GM23338 (cell line): ENCODE results near the gene ACOX2. TPM values are rescaled to one million over a fixed set of nuclear protein-coding genes. Genes with fewer than 3 reads are reported as not detected.
A peak's percentile ranks its signal among the peaks of the same experiment; 100 is the strongest.

Experiments
- ATAC-seq: fragments of 200-7000 bp; cut with Tn5 transposase; 3 replicates; pipeline ENCODE4 v1.9.1; 2020
- DNase-seq: peaks from one replicate; pipeline ENCODE4 v3.0.0-alpha.2; 2015; ENCODE audit warnings: low spot score
- H2AFZ ChIP-seq: fragments of 200-600 bp; sonication (generic); 2 replicates; pipeline ENCODE4 v1.8.0; 2016; ENCODE audit warnings: antibody characterized with exemption, mild to moderate bottlenecking, moderate library complexity
- H3F3A ChIP-seq: fragments of 200-600 bp; sonication (generic); replicated peaks from 2 replicates; pipeline ENCODE4 v1.8.0; 2017; ENCODE audit warnings: antibody characterized with exemption, mixed run types, low read depth
- H3K27ac ChIP-seq: fragments of 200-600 bp; sonication (generic); 2 replicates; pipeline ENCODE4 v1.6.1; 2016; ENCODE audit warnings: low read depth
- H3K27me3 ChIP-seq: fragments of 200-600 bp; sonication (generic); 2 replicates; pipeline ENCODE4 v1.8.0; 2016; ENCODE audit warnings: mild to moderate bottlenecking, mixed run types, moderate library complexity; ENCODE audit not compliant: insufficient read depth
- H3K36me3 ChIP-seq: fragments of 200-600 bp; sonication (generic); 2 replicates; pipeline ENCODE4 v1.8.0; 2016; ENCODE audit warnings: mild to moderate bottlenecking; ENCODE audit not compliant: insufficient read depth
- H3K4me1 ChIP-seq: fragments of 200-600 bp; sonication (generic); 2 replicates; pipeline ENCODE4 v1.8.0; 2016; ENCODE audit warnings: mild to moderate bottlenecking, moderate library complexity; ENCODE audit not compliant: insufficient read depth
- H3K4me2 ChIP-seq: fragments of 200-600 bp; sonication (generic); 2 replicates; pipeline ENCODE4 v1.7.1; 2017; ENCODE audit warnings: mixed run types
- H3K4me3 ChIP-seq: fragments of 200-600 bp; sonication (generic); 2 replicates; pipeline ENCODE4 v1.6.1; 2016; ENCODE audit warnings: mixed run types
- H3K79me2 ChIP-seq: fragments of 200-600 bp; sonication (generic); replicated peaks from 2 replicates; pipeline ENCODE4 v1.8.0; 2017; ENCODE audit warnings: mild to moderate bottlenecking; ENCODE audit not compliant: insufficient read depth
- H3K9me2 ChIP-seq: fragments of 200-600 bp; sonication (generic); 2 replicates; pipeline ENCODE4 v1.8.0; 2017; ENCODE audit not compliant: insufficient read depth
- H4K20me1 ChIP-seq: fragments of 200-600 bp; sonication (generic); replicated peaks from 2 replicates; pipeline ENCODE4 v1.8.0; 2017; ENCODE audit warnings: mild to moderate bottlenecking; ENCODE audit not compliant: insufficient read depth
- H3K27ac Mint-ChIP-seq: 2 replicates; pipeline ENCODE4 v1.8.0; 2020; ENCODE audit warnings: inconsistent platforms, mild to moderate bottlenecking, moderate library complexity, mixed read lengths
- H3K27me3 Mint-ChIP-seq: 3 replicates; pipeline ENCODE4 v1.8.0; 2022; ENCODE audit warnings: low read depth, mild to moderate bottlenecking, moderate library complexity, mixed read lengths, inconsistent platforms; ENCODE audit not compliant: insufficient read depth, poor library complexity
- H3K36me3 Mint-ChIP-seq: 3 replicates; pipeline ENCODE4 v1.8.0; 2021; ENCODE audit warnings: low read depth, mild to moderate bottlenecking, inconsistent platforms, moderate library complexity, mixed read lengths
- H3K4me1 Mint-ChIP-seq: 3 replicates; pipeline ENCODE4 v1.8.0; 2020; ENCODE audit warnings: mild to moderate bottlenecking, inconsistent platforms, mixed read lengths
- H3K4me3 Mint-ChIP-seq: 3 replicates; pipeline ENCODE4 v1.8.0; 2021; ENCODE audit warnings: moderate library complexity, mild to moderate bottlenecking, inconsistent platforms, mixed read lengths
- H3K9me3 Mint-ChIP-seq: 3 replicates; pipeline ENCODE4 v1.8.0; 2020; ENCODE audit warnings: moderate library complexity, mild to moderate bottlenecking, inconsistent platforms, mixed read lengths
- CREB1 ChIP-seq: fragments of 250-450 bp; sonication (Bioruptor Pico); IDR thresholded peaks from 2 replicates; pipeline ENCODE4 v1.5.0; 2020; ENCODE audit warnings: low read depth, mild to moderate bottlenecking, moderate library complexity
- CTCF ChIP-seq, 2 experiments: fragments of 200-600 bp in 1 of 2; sonication (generic) in 1 of 2; conservative IDR thresholded peaks; 2 replicates each; pipeline versions ENCODE4 v1.5.1 to v1.6.1; 2016 to 2017; ENCODE audit warnings: antibody characterized with exemption in 2 of 2, low read depth in 2 of 2, mild to moderate bottlenecking in 2 of 2, moderate library complexity in 1 of 2
- ETS1 ChIP-seq: IDR thresholded peaks from 2 replicates; pipeline ENCODE4 v1.6.1; 2016; ENCODE audit warnings: antibody characterized with exemption
- EZH2 ChIP-seq: fragments of 200-600 bp; sonication (generic); IDR thresholded peaks from one replicate; pipeline ENCODE4 v1.8.0; 2017; ENCODE audit warnings: antibody characterized with exemption, mild to moderate bottlenecking, low read depth; ENCODE audit not compliant: unreplicated experiment
- JUNB ChIP-seq: IDR thresholded peaks from one replicate; pipeline ENCODE4 v1.6.1; 2016; ENCODE audit warnings: antibody characterized with exemption; ENCODE audit not compliant: unreplicated experiment
- NANOG ChIP-seq: IDR thresholded peaks from 2 replicates; pipeline ENCODE4 v1.6.1; 2016; ENCODE audit warnings: antibody characterized with exemption, borderline replicate concordance
- POLR2AphosphoS5 ChIP-seq: IDR thresholded peaks from 2 replicates; pipeline ENCODE4 v1.6.1; 2016; ENCODE audit warnings: antibody characterized with exemption, low read depth
- REST ChIP-seq: IDR thresholded peaks from one replicate; pipeline ENCODE4 v1.6.1; 2018; ENCODE audit warnings: antibody characterized with exemption; ENCODE audit not compliant: unreplicated experiment
- STAT1 ChIP-seq: IDR thresholded peaks from one replicate; pipeline ENCODE4 v1.6.1; 2016; ENCODE audit warnings: antibody characterized with exemption; ENCODE audit not compliant: unreplicated experiment
- ZNF462 ChIP-seq: fragments of 250-450 bp; sonication (Bioruptor Pico); IDR thresholded peaks from 2 replicates; pipeline ENCODE4 v1.5.0; 2020; ENCODE audit warnings: mild to moderate bottlenecking, moderate library complexity
- polyA plus RNA-seq: library from polyadenylated mRNA; unstranded; fragments of >200 nt; fragmentation: Nextera tagmentation; extraction: Ambion mirVana; gene quantifications from 2 replicates; pipeline ENCODE4 v1.2.1, GENCODE V29; 2016
- total RNA-seq: library from RNA; depleted of rRNA; stranded (reverse); fragments of >200 nt; shearing (Covaris generic); gene quantifications from 2 replicates; pipeline ENCODE4 v1.2.3, GENCODE V29; 2014

The ACOX2 gene
- total and polyA plus RNA-seq, 2 experiments from 2014 or later: 1.1 to 1.9 TPM

- peaks cover 5% of the 10 kb centered on the region for H3K9me3 Mint-ChIP-seq
- Histone ChIP-seq H3K27me3 (no peaks in the 10 kb centered on the region), H3K79me2 (no peaks in the 10 kb centered on the region), H3K4me2 (no peak overlapping the region), H3K4me1 (peaks cover 22% of the 10 kb centered on the region), H3K9me2 (no peaks in the 10 kb centered on the region), H3K4me3 (no peak overlapping the region), H3F3A (0 out of 2 replicates have a peak, but pooled peaks cover 5% of the 10 kb centered on the region), H4K20me1 (no peaks in the 10 kb centered on the region), H3K27ac (peak overlapping the region; percentile 80), H2AFZ (no peak overlapping the region), H3K36me3 (no peaks in the 10 kb centered on the region)
- peaks cover 15% of the 10 kb centered on the region for H3K27me3 Mint-ChIP-seq
- ATAC-seq: peak; percentile 88
- TF ChIP-seq REST (no peak), CTCF (conservative IDR thresholded peaks at IDR 0.05; ENCODE audit: low read depth in 2 of 2) (peak; percentile 77 to 93), ETS1 (no peak), EZH2 (no peak), NANOG (no peak), CREB1 (0 out of 2 replicates have a peak, but pooled peaks have one; percentile 8), JUNB (no peak), ZNF462 (CRISPR knock-in tag) (0 out of 2 replicates have a peak, but pooled peaks have one; percentile 31), STAT1 (no peak), POLR2AphosphoS5 (no peak)
- H3K27ac Mint-ChIP-seq: peak overlapping the region; percentile 90
- peaks cover 3% of the 10 kb centered on the region; the same call in 2 of the 3 replicates for H3K36me3 Mint-ChIP-seq
- peaks cover 41% of the 10 kb centered on the region for H3K4me1 Mint-ChIP-seq
- no peak overlapping the region for H3K4me3 Mint-ChIP-seq
- DNase-seq: peak; percentile 98
Measured at GRCh38 chr3:58560771-58561311, 23.9 kb upstream of the ACOX2 start.
